GM19025 (cell line): Measurements from ENCODE around the gene NET1.

ENCODE experiments used
- ATAC-seq: cut with Tn5 transposase; IDR thresholded peaks from one replicate; pipeline ENCODE4 v1.9.1; 2021; ENCODE audit warnings: mild to moderate bottlenecking, low read depth, moderate library complexity; ENCODE audit not compliant: unreplicated experiment

NET1 gene

GRCh38 chr10:5479481-5480161 lies 67.3 kb downstream of the NET1 start:
- no peak for ATAC-seq

DNA sequence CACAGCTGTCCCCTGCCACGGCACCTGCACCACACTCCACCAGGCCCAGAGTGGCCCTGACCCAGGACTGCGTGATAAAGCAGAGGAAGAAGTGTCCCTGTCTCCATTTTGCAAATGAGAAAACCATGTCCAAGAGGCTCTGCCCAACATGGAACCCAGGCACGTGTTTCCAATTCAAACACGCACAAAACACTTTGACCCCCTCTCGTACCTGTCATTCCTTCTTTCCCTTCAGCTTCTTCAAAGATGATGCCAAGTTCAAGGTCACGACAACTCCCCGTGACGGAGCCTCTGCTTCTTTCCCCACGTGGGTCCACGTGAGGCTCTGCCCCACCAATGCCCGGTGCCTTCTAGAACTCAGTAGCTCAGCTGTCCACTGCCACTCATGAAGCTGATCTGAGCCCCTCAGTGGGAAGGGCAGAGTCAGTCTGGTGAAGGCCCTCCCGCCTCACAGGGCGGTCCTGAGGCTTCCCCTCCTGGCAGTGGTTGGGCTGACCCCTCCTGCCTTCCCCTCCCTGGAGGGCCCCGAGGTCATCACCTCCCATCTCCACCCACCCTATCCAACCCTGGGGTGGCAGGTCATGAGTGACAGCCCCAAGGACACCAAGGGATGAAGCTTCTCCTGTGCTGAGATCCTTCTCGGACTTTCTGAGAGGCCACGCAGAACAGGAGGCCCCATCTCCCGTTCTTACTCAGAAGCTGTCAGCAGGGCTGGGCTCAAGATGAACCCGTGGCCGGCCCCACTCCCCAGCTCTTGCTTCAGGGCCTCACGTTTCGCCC lies 68.0 kb downstream of the NET1 start:
- ATAC-seq = no peak

GRCh38 chr10:5481121-5481520 lies 68.8 kb downstream of the NET1 start:
- no peak for ATAC-seq

GRCh38 chr10:5482016-5482415 lies 69.7 kb downstream of the NET1 start:
- ATAC-seq = no peak

- no peak for ATAC-seq
These were observed 71.8 kb downstream of the NET1 start for GRCh38 chr10:5484205-5484604.

DNA sequence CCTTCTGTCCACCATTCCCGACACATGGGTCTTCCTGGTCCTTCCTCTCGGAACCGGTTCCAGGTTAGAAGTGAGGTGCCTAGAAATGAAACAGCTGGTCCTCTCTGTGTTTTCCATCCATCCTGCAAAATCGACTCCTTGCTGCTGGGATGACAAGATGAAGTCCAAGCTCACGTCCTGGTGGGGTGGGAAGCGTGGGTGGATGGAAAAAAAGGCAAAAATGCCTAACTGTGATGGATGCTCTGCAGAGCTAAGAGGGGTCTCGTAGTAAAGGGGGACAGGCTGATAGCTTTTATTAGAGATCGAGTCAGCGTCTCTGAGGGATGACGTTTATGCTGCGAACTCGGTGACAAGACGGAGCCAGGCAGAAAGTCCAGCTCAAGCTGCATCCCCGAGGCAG lies 72.9 kb downstream of the NET1 start:
- no peak for ATAC-seq

DNA sequence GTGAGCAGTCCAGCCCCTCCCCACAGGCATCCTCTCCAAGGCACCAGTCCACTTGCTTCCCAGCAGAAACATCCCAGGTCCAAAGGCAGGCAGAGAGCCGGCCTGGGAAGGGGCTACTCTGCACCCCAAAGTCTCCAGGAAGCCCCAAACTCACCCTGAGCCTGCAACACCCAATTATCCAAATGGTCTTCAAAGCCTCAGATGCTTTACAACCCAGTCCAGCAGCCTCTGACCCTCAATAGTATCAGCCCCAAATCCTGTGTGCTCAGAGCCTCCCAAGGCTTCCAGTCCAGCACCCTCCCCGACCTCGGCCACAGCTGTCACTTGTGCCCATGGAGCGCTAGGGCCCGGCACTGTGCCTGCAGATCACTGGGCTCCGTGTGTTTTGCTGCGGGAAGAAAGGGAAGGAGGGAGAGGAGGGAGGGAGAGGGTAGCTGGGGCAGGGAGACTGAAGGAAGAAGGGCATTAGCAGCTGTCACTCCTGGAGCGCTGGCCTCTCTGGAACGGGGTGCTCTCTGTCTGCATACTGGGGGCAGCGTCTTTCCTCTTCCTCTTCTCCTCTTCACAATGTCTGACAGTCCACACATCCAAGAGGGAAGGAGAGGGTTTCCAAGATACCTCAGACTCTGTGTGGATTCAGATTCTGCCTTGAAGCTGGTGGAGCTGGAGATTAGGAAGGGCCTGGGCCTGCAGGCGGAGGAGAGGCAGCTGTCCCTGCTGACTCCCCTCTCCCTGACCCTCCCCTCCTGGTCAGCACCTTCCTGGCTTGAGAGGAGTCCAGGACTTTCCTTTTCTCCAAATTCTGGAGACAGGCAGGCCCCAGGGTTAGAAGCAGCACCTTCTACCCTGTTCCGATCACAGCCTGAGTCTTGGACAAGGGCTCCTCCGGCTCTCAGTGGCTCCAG lies 73.8 kb downstream of the NET1 start:
- ATAC-seq = no peak

DNA sequence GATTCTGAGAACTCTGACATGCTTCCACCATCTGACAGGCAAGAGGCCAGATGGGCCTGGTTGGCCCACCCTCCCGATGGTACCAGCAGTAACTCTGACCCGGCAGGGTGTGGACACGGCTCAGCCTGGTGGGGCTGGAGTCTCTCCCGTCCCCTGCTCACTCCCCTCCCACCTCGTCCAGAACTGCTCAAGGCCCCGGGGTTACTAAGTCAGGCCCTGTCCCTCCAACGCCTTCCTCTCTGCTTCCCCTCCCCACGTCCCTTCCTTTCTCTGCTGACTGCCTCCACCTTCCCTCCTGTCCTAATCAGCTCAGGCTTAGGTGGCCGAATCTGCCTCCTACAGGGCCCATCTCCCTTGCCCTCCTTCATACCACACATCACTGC lies 74.5 kb downstream of the NET1 start:
- ATAC-seq = no peak

DNA sequence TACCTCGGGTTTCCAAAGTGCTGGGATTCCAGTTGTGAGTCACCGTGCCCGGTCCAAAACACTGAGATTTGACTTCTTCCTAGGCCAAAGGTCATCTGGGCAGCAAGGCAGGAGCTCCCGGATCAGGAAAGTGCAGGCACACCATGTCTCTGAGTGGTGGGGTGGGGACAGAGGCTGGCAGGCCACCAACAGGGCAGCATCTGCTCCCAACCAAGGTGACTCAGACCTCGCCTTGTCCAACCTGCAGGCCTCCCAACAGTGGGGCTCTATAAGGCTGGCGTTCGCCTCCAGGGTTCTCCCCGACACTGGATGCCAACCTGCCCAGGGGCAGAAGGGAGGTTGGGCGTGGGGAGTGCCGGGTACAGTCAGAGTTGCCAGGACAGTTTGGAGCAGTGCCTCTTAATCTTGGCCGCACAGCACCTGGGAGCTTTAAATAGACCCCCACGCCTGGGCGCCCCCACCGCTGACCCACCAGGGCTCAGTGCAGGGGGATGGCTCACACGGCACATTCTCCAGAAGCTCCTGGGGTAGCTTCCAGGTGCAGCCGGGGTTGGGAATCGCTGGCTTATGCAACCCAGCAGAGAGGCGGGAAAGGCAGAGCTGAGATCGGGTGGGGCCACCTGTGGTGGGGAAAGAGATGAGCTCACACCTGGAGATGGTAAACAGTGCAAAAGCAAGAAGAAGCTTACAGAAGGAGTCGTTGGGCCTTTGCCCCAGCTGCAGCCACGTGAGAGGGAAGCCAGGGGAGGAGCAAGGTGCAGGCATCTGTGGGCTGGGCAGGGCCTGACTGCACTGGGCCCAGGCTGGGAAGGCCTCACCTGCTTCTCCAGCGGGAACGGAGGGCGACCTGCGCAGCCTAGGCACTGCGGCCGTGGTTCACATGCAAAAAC lies 76.2 kb downstream of the NET1 start:
- no peak for ATAC-seq

GRCh38 chr10:5490032-5490431 lies 77.7 kb downstream of the NET1 start:
- no peak for ATAC-seq

- no peak for ATAC-seq
These were observed 78.5 kb downstream of the NET1 start for GRCh38 chr10:5490698-5491464.

- ATAC-seq = no peak
These were observed 79.1 kb downstream of the NET1 start for GRCh38 chr10:5491477-5491876.

DNA sequence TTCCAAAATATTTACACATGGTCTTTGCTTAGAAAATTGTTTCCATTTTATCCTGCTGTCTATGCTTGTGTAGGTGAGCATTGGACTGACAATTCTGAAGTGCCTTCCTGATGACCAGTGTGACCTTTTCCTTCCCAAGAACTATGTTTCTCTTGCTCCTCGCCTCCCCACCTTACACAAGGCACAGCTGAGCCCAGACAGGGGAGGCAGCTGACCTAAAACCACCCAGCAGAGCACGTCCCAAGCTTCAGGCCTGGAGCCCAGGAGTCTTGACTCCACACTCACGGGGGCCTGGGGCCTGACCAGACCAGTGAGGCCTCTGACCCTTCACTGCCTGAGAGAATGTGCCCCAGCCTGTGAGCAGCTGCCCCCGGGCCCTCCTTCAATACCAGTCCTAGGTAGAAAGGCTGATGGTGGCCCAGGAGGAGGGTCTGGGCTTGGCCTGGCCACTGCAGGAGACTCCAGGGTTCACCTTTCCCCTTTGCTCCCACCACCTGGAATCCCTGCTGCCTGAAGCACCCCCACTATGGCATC lies 80.0 kb downstream of the NET1 start:
- ATAC-seq = no peak

- no peak for ATAC-seq
These were observed 80.7 kb downstream of the NET1 start for GRCh38 chr10:5492929-5493576.

- no peak for ATAC-seq
These were observed 81.3 kb downstream of the NET1 start for GRCh38 chr10:5493691-5494090.

DNA sequence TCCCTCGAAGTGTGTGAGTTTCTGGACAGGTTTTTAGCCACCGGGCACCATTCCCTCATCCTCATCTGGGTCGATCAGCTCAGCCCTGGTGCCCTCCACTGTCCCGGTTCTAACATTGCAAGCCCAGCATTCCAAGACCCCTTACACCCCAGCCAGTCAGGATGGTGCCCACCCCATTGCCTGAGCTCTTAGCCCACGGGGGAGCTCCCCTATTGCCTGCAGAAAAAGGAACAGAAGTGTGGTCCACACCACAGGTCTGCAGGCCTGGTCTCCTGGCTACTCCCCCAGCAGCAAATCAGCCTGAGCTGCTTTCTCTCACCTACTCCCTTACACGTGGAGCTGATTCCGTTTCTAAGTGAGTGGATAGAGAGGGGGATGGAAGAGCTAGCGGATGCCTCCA lies 82.3 kb downstream of the NET1 start:
- no peak for ATAC-seq

GRCh38 chr10:5496261-5497250 lies 84.2 kb downstream of the NET1 start:
- no peak for ATAC-seq

DNA sequence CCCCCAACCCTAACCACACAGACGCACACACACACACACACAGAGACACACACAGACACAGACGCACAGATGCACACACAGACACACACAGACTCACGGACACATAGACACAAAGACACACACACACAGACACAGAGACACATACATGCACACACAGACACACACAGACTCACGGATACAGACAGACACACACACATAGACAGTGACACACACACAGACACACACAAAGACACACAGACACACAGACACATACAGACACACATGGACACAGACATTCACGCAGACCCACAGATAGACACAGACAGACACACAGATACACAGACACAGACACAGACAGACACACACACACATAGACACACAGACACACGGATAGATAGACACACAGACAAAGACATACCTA lies 84.9 kb downstream of the NET1 start:
- no peak for ATAC-seq
